Left lung (tissue), 10 donors: ENCODE measurements around the gene HMCN1. TPM values are rescaled to one million over a fixed set of nuclear protein-coding genes. Genes with fewer than 3 reads are reported as not detected.

Source experiments
- ATAC-seq: fragments of 200-7000 bp; cut with Tn5 transposase; one replicate; pipeline ENCODE4 v1.9.1; 2020; ENCODE audit warnings: moderate library complexity
- DNase-seq, 4 donors: peaks; one replicate each; pipeline ENCODE4 v3.0.0-alpha.2; 2013 to 2020
- H3K27ac ChIP-seq, 2 donors: fragments of 200-600 bp; sonication (generic) in 1 of 2; one replicate each; pipeline versions ENCODE4 v1.5.0 to v1.8.0; 2020 to 2021
- H3K27me3 ChIP-seq, 2 donors: fragments of 200-600 bp; sonication (generic) in 1 of 2; one replicate each; pipeline versions ENCODE4 v1.5.0 to v1.8.0; 2020 to 2021
- H3K36me3 ChIP-seq, 2 donors: fragments of 200-600 bp; sonication (generic) in 1 of 2; one replicate each; pipeline versions ENCODE4 v1.5.0 to v1.8.0; 2020 to 2021
- H3K4me1 ChIP-seq, 2 donors: fragments of 200-600 bp; one replicate each; pipeline ENCODE4 v1.8.0; 2021
- H3K4me3 ChIP-seq, 2 donors: fragments of 200-600 bp; sonication (generic) in 1 of 2; one replicate each; pipeline versions ENCODE4 v1.5.0 to v1.8.0; 2020 to 2021; ENCODE audit warnings: mild to moderate bottlenecking in 1 of 2
- H3K9me3 ChIP-seq, 2 donors: fragments of 200-600 bp; sonication (generic) in 1 of 2; one replicate each; pipeline versions ENCODE4 v1.5.0 to v1.8.0; 2020 to 2021
- CTCF ChIP-seq, 2 donors: fragments of 200-600 bp; sonication (generic) in 1 of 2; IDR thresholded peaks; one replicate each; pipeline versions ENCODE4 v1.5.0 to v1.8.0; 2021; ENCODE audit warnings: antibody characterized with exemption in 2 of 2
- intact Hi-C, 2 donors: fragments of 100-400 bp; cut with DNase I; formaldehyde crosslinking; loops; one replicate each; pipeline versions ENCODE4 v1.11.2 to v1.14.2; 2022
- polyA plus RNA-seq, 6 donors: library from polyadenylated mRNA; unstranded; fragments of 120-200 nt; gene quantifications; one replicate each; pipeline ENCODE4 v1.2.1, GENCODE V29; 2013; ENCODE audit not compliant: insufficient read length in 6 of 6
- total RNA-seq, 2 donors: library from RNA; stranded (reverse); fragmentation: NEBNext Ultra II Directional; extraction: Animal tissue kit (Norgen Biotek cat#: 25700); gene quantifications; one replicate each; pipeline ENCODE4 v1.2.1, GENCODE V29; 2021
- donor health status: DM: no; HTN: yes; CAD: no.
- donor health status: DM: no; HTN: no; CAD: no.

Gene HMCN1
- total and polyA plus RNA-seq, 8 donors, result 24.0 to 91.0 (median 48.7) TPM

- ATAC-seq (peak; percentile 17), DNase-seq (no peak)
- H3K4me3 ChIP-seq, result no peak overlapping the region
- no peaks in the 10 kb centered on the region for H3K36me3 ChIP-seq
- intact Hi-C loops, result no loop called here
- TF ChIP-seq CTCF (IDR thresholded peaks at IDR 0.05), result no peak
- H3K27me3 ChIP-seq, result no peaks in the 10 kb centered on the region
- H3K4me1 ChIP-seq, result peaks cover 0 to 3% of the 10 kb centered on the region in 2 donors
- no peaks in the 10 kb centered on the region for H3K9me3 ChIP-seq
- peak overlapping the region in 1 of 2 donors; percentile 33 for H3K27ac ChIP-seq
Measured at GRCh38 chr1:186054003-186054402, 319.8 kb downstream of the HMCN1 start.

GRCh38 chr1:186054932-186055331 lies 320.7 kb downstream of the HMCN1 start:
- ATAC-seq, result peak; percentile 71
- Histone ChIP-seq H3K27ac (peak overlapping the region; percentile 1 to 33), H3K9me3 (no peaks in the 10 kb centered on the region), H3K27me3 (no peaks in the 10 kb centered on the region), H3K4me3 (no peak overlapping the region), H3K36me3 (no peaks in the 10 kb centered on the region), H3K4me1 (peaks cover 0 to 3% of the 10 kb centered on the region in 2 donors)
- intact Hi-C loops, result no loop called here
- no peak for DNase-seq
- TF ChIP-seq CTCF (IDR thresholded peaks at IDR 0.05), result no peak

- H3K27me3 ChIP-seq, result no peaks in the 10 kb centered on the region
- H3K27ac ChIP-seq, result no peak overlapping the region
- no peaks in the 10 kb centered on the region for H3K36me3 ChIP-seq
- TF ChIP-seq CTCF (IDR thresholded peaks at IDR 0.05), result no peak
- H3K4me3 ChIP-seq, result no peak overlapping the region
- H3K4me1 ChIP-seq, result peaks cover 0 to 3% of the 10 kb centered on the region in 2 donors
- intact Hi-C loops, result no loop called here
- no peak for ATAC-seq
- no peak for DNase-seq
- no peaks in the 10 kb centered on the region for H3K9me3 ChIP-seq
Measured at GRCh38 chr1:186055846-186056245, 321.7 kb downstream of the HMCN1 start.

- H3K27me3 ChIP-seq, result no peaks in the 10 kb centered on the region
- TF ChIP-seq CTCF (IDR thresholded peaks at IDR 0.05), result no peak
- intact Hi-C loops, result no loop called here
- H3K4me1 ChIP-seq, result peaks cover 0 to 3% of the 10 kb centered on the region in 2 donors
- no peaks in the 10 kb centered on the region for H3K36me3 ChIP-seq
- H3K4me3 ChIP-seq, result no peak overlapping the region
- no peak overlapping the region for H3K27ac ChIP-seq
- DNase-seq, result no peak
- no peak for ATAC-seq
- no peaks in the 10 kb centered on the region for H3K9me3 ChIP-seq
Measured at GRCh38 chr1:186057086-186057485, 322.9 kb downstream of the HMCN1 start.

GRCh38 chr1:186059311-186059710 lies 325.1 kb downstream of the HMCN1 start:
- H3K27me3 ChIP-seq, result no peaks in the 10 kb centered on the region
- ATAC-seq, result peak; percentile 79
- no peak overlapping the region for H3K4me3 ChIP-seq
- no peaks in the 10 kb centered on the region for H3K9me3 ChIP-seq
- no peaks in the 10 kb centered on the region for H3K36me3 ChIP-seq
- intact Hi-C loops, result no loop called here
- DNase-seq, result no peak
- H3K27ac ChIP-seq, result peak overlapping the region in 1 of 2 donors; percentile 61
- peaks cover 0 to 3% of the 10 kb centered on the region in 2 donors for H3K4me1 ChIP-seq
- no peak for TF ChIP-seq CTCF (IDR thresholded peaks at IDR 0.05)
